Rectal smooth muscle tissue (tissue), 1 donor: ENCODE results near the gene ZFPM1.

Experiments
- H3K27ac ChIP-seq: one replicate; pipeline ENCODE4 v1.7.0; 2013; ENCODE audit warnings: low read depth, low read length, inconsistent platforms
- H3K27me3 ChIP-seq: one replicate; pipeline ENCODE4 v1.7.0; 2013; ENCODE audit warnings: low read length; ENCODE audit not compliant: control insufficient read depth, insufficient read depth
- H3K36me3 ChIP-seq: one replicate; pipeline ENCODE4 v1.7.0; 2013; ENCODE audit warnings: low read length; ENCODE audit not compliant: control insufficient read depth, insufficient read depth
- H3K4me1 ChIP-seq: one replicate; pipeline ENCODE4 v1.7.0; 2013; ENCODE audit warnings: low read length; ENCODE audit not compliant: control insufficient read depth, insufficient read depth
- H3K4me3 ChIP-seq: one replicate; pipeline ENCODE4 v1.7.0; 2013; ENCODE audit warnings: low read length
- H3K9ac ChIP-seq: one replicate; pipeline ENCODE4 v1.7.0; 2013; ENCODE audit warnings: low read length

The ZFPM1 gene

GRCh38 chr16:88440111-88440510, 13.0 kb upstream of the ZFPM1 start:
- no peaks in the 10 kb centered on the region for H3K36me3 ChIP-seq
- no peaks in the 10 kb centered on the region for H3K4me1 ChIP-seq
- H3K4me3 ChIP-seq = no peak overlapping the region
- no peak overlapping the region for H3K27ac ChIP-seq
- H3K27me3 ChIP-seq = no peaks in the 10 kb centered on the region
- no peak overlapping the region for H3K9ac ChIP-seq

DNA sequence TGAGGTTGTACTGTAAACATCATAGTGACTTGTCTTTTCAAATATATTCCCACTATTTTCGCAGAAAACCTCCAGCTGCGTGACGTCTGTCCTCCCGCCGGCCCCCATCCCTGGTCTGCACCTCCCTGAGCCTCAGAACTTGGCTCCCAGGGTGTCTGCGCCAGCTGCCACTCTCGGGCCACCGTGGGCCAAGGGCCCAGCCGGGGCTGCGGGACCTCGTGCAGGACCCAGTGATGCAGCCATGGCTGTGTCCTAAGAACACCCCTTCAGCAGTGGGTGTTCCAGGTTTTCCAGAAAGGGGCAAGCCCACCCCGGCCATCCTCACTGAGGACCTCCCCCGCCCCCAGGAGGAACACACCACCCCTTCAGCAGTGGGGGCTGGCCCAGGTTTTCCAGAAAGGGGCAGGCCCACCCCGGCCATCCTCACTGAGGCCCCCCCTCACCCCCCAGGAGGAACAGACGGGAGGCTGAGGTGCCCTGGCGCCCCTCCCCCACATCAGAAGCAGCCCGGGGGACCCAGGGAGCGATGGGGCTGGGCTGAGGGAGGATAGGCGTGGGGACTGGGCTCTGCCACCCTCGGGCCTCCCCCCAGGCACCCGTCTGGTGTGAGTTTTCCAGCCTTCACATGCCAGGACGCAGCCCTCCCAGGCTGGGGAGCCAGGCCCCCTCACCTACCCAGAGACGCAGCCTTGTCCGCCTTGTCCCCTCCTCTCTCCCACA, 12.2 kb upstream of the ZFPM1 start:
- H3K4me1 ChIP-seq = no peaks in the 10 kb centered on the region
- no peaks in the 10 kb centered on the region for H3K27me3 ChIP-seq
- no peaks in the 10 kb centered on the region for H3K36me3 ChIP-seq
- no peak overlapping the region for H3K4me3 ChIP-seq
- no peak overlapping the region for H3K27ac ChIP-seq
- no peak overlapping the region for H3K9ac ChIP-seq

- no peak overlapping the region for H3K27ac ChIP-seq
- no peaks in the 10 kb centered on the region for H3K27me3 ChIP-seq
- no peaks in the 10 kb centered on the region for H3K4me1 ChIP-seq
- H3K4me3 ChIP-seq = no peak overlapping the region
- H3K36me3 ChIP-seq = no peaks in the 10 kb centered on the region
- no peak overlapping the region for H3K9ac ChIP-seq
Measured at GRCh38 chr16:88441460-88441859, 11.6 kb upstream of the ZFPM1 start.

DNA sequence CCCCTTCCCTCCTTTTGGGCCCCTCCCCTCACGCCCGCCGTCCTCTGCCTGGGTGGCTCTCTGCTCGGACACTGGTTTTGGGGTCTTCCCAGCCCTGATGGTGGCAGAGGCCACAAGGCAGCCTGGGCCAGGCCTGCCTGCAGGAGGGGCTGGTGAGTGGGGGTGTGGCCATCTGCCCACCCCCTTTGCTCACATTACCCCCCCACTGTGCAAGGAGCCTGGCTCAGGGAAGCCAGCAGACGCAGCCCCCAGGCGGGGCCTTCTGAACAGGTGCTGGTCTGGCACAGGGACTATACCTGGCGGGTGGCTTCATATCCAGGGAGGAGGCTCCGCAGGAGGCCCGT, 10.7 kb upstream of the ZFPM1 start:
- Histone ChIP-seq H3K36me3 (no peaks in the 10 kb centered on the region), H3K4me3 (no peak overlapping the region), H3K27ac (no peak overlapping the region), H3K4me1 (no peaks in the 10 kb centered on the region), H3K27me3 (no peaks in the 10 kb centered on the region), H3K9ac (no peak overlapping the region)

GRCh38 chr16:88442727-88443576, 10.1 kb upstream of the ZFPM1 start:
- H3K27me3 ChIP-seq = no peaks in the 10 kb centered on the region
- no peak overlapping the region for H3K27ac ChIP-seq
- no peaks in the 10 kb centered on the region for H3K36me3 ChIP-seq
- no peaks in the 10 kb centered on the region for H3K4me1 ChIP-seq
- no peak overlapping the region for H3K4me3 ChIP-seq
- no peak overlapping the region for H3K9ac ChIP-seq

GRCh38 chr16:88444826-88445582, 8.1 kb upstream of the ZFPM1 start:
- no peaks in the 10 kb centered on the region for H3K27me3 ChIP-seq
- H3K4me3 ChIP-seq = no peak overlapping the region
- H3K4me1 ChIP-seq = no peaks in the 10 kb centered on the region
- no peak overlapping the region for H3K9ac ChIP-seq
- H3K36me3 ChIP-seq = no peaks in the 10 kb centered on the region
- no peak overlapping the region for H3K27ac ChIP-seq

- Histone ChIP-seq H3K4me3 (no peak overlapping the region), H3K4me1 (no peaks in the 10 kb centered on the region), H3K27ac (no peak overlapping the region), H3K36me3 (no peaks in the 10 kb centered on the region), H3K9ac (no peak overlapping the region), H3K27me3 (no peaks in the 10 kb centered on the region)
Measured at GRCh38 chr16:88445583-88445960, 7.5 kb upstream of the ZFPM1 start.

DNA sequence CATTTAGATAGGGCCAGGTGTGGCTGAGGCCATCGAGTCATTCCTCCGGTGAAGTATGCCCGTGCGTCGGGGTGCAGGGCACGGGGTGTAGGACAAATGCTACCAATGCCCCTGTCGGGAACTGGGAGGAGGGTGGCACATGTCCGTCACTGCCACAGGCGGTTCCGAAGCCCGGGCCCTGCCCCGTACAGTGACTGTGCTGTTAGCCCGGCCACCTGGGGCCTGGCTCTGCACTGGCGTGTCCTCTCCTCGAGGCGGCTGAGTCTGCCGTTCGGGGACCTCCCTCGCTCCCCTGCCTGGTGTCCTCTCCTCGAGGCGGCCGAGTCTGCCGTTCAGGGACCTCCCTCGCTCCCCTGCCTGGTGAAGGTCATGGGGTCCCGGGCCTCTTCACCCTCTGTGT, 7.0 kb upstream of the ZFPM1 start:
- Histone ChIP-seq H3K9ac (no peak overlapping the region), H3K4me3 (no peak overlapping the region), H3K4me1 (no peaks in the 10 kb centered on the region), H3K36me3 (no peaks in the 10 kb centered on the region), H3K27ac (no peak overlapping the region), H3K27me3 (no peaks in the 10 kb centered on the region)

DNA sequence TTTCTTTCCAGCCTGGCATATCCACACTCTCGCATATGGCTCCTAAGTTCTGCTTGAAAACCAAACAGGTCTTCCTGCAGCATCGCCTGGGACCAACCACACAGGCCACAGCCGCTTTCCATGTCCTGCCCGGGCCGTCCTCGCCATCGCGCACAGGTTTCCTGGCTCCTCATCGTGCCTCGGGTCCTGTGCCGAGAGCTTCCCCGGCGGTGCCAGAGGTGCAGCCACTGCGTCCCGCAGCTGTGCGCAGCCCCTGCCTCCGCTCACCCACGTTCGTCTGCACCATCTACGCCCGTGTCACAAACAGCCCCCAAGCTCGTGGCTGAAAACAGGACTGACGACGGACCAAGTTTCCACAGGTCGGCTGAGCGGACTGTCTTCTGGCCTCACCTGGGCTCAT, 6.3 kb upstream of the ZFPM1 start:
- Histone ChIP-seq H3K9ac (no peak overlapping the region), H3K36me3 (no peaks in the 10 kb centered on the region), H3K27me3 (no peaks in the 10 kb centered on the region), H3K4me3 (no peak overlapping the region), H3K4me1 (no peaks in the 10 kb centered on the region), H3K27ac (no peak overlapping the region)

DNA sequence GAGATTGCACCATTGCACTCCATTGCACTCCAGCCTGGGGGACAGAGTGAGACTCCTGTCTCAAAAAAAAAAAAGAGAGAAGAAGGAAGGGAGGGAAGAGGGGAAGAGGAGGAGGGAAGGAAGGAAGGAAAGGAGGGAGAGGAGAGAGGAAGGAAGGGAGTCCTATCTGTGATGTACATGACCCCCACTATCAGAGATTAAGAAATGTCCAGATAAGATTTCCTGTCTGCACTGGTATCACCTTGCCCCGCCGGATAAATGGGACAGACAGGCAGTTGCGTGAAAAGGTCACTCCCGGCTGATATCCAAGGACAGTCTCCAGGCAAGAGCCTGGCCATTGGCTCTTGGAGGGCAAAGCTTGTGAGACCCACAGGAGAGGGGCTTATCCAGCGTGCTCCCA, 5.2 kb upstream of the ZFPM1 start:
- no peak overlapping the region for H3K27ac ChIP-seq
- H3K36me3 ChIP-seq = no peaks in the 10 kb centered on the region
- H3K9ac ChIP-seq = no peak overlapping the region
- H3K4me3 ChIP-seq = no peak overlapping the region
- H3K4me1 ChIP-seq = no peaks in the 10 kb centered on the region
- H3K27me3 ChIP-seq = no peaks in the 10 kb centered on the region

GRCh38 chr16:88448461-88449266, 4.4 kb upstream of the ZFPM1 start:
- no peak overlapping the region for H3K27ac ChIP-seq
- H3K9ac ChIP-seq = no peak overlapping the region
- H3K4me1 ChIP-seq = no peaks in the 10 kb centered on the region
- no peak overlapping the region for H3K4me3 ChIP-seq
- H3K36me3 ChIP-seq = no peaks in the 10 kb centered on the region
- no peaks in the 10 kb centered on the region for H3K27me3 ChIP-seq

DNA sequence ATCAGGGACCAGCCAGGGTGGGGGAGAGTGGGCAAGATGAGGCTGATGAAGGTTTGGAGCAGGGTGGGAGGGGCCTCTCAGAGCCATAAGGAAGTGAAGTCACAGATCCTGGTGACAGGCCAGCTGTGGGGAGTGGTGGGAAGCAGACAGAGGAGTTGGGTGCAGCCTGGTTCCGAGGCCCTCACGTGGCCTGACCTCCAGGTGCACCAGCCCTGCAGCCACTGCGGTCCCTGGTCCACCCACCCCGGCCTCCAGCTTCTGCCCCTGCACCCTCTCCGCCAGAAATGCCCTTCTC, 3.9 kb upstream of the ZFPM1 start:
- no peak overlapping the region for H3K27ac ChIP-seq
- no peaks in the 10 kb centered on the region for H3K4me1 ChIP-seq
- H3K4me3 ChIP-seq = no peak overlapping the region
- no peaks in the 10 kb centered on the region for H3K36me3 ChIP-seq
- H3K27me3 ChIP-seq = no peaks in the 10 kb centered on the region
- no peak overlapping the region for H3K9ac ChIP-seq
